Lower leg skin (tissue), 4 donors: ENCODE data around the gene PTHLH. TPM values are rescaled to one million over a fixed set of nuclear protein-coding genes. Genes with fewer than 3 reads are reported as not detected.

Experiments
- DNase-seq, 2 donors: peaks; one replicate each; pipeline ENCODE4 v3.0.0-alpha.2; 2019; ENCODE audit warnings: low spot score in 2 of 2
- H3K4me3 ChIP-seq: fragments of 200-600 bp; sonication (generic); 2 replicates; pipeline ENCODE4 v1.5.1; 2017; ENCODE audit warnings: mild to moderate bottlenecking, low read depth; ENCODE audit not compliant: poor library complexity, severe bottlenecking
- CTCF ChIP-seq, 3 donors: fragments of 450-650 bp; IDR thresholded peaks; one replicate each; pipeline ENCODE4 v1.5.1; 2016; ENCODE audit warnings: antibody characterized with exemption in 3 of 3, mild to moderate bottlenecking in 3 of 3, moderate library complexity in 2 of 3
- POLR2A ChIP-seq, 2 donors: fragments of 450-650 bp; IDR thresholded peaks; one replicate each; pipeline ENCODE4 v1.6.1; 2016 to 2017; ENCODE audit warnings: antibody characterized with exemption in 2 of 2, mild to moderate bottlenecking in 1 of 2, moderate library complexity in 1 of 2
- WGBS, 2 donors: methylation state at CpG; one replicate each; pipeline ENCODE4 v1.1.5; 2018; 5-methylcytosine and 5-hydroxymethylcytosine counted together
- intact Hi-C: fragments of 100-400 bp; cut with DNase I; formaldehyde crosslinking; loops from one replicate; pipeline ENCODE4 v1.15.0; 2023; ENCODE audit warnings: low total_unique reads
- total RNA-seq, 4 donors: library from RNA; depleted of rRNA; stranded (reverse); fragments of >200 nt; gene quantifications; one replicate each; pipeline ENCODE4 v1.1.0, GENCODE V29; 2016

Gene PTHLH
- total RNA-seq, 4 donors from 2014 or later, result 1.4 to 3.0 (median 2.1) TPM

- no peak overlapping the region for H3K4me3 ChIP-seq
- 38 to 43% methylated on average over 2 of the region's 2 CpGs for WGBS, 2 donors
- no peak for DNase-seq
- TF ChIP-seq CTCF (IDR thresholded peaks at IDR 0.05), result no peak
- no peak for TF ChIP-seq POLR2A (IDR thresholded peaks at IDR 0.05)
- intact Hi-C loops, result no loop called here
These were observed 9.9 kb upstream of the PTHLH start for GRCh38 chr12:27982385-27982784.

- WGBS, 2 donors, result 54 to 64% methylated on average over 2 of the region's 2 CpGs
- intact Hi-C loops, result no loop called here
These were observed 9.3 kb upstream of the PTHLH start for GRCh38 chr12:27981874-27982273.

GRCh38 chr12:27979145-27979544 lies 6.6 kb upstream of the PTHLH start:
- DNase-seq, result no peak
- intact Hi-C loops, result no loop called here
- H3K4me3 ChIP-seq, result no peak overlapping the region
- TF ChIP-seq CTCF (IDR thresholded peaks at IDR 0.05) (no peak), POLR2A (IDR thresholded peaks at IDR 0.05) (no peak)

More at GRCh38 chr12:27981874-27982273, 9.3 kb upstream of the PTHLH start:
- TF ChIP-seq POLR2A (IDR thresholded peaks at IDR 0.05), result no peak
- TF ChIP-seq CTCF (IDR thresholded peaks at IDR 0.05), result no peak
- no peak overlapping the region for H3K4me3 ChIP-seq
- no peak for DNase-seq

- DNase-seq, result no peak
- WGBS, 2 donors, result 2 to 3% methylated on average over 61 of the region's 61 CpGs
- intact Hi-C loops, result no loop called here
These were observed 2.9 kb upstream of the PTHLH start for GRCh38 chr12:27975222-27976136.

GRCh38 chr12:27974735-27975221 lies 2.2 kb upstream of the PTHLH start:
- DNase-seq, result no peak
- no peak for TF ChIP-seq POLR2A (IDR thresholded peaks at IDR 0.05)
- TF ChIP-seq CTCF (IDR thresholded peaks at IDR 0.05), result no peak
- H3K4me3 ChIP-seq, result no peak overlapping the region
- intact Hi-C loops, result no loop called here
- WGBS, 2 donors, result 2 to 4% methylated on average over 21 to 26 of the region's 26 CpGs

More at GRCh38 chr12:27975222-27976136, 2.9 kb upstream of the PTHLH start:
- TF ChIP-seq POLR2A (IDR thresholded peaks at IDR 0.05) (no peak), CTCF (IDR thresholded peaks at IDR 0.05) (no peak)
- H3K4me3 ChIP-seq, result no peak overlapping the region
